ENCODE results near the gene DGLUCY. TPM values are rescaled to one million over a fixed set of nuclear protein-coding genes. Genes with fewer than 3 reads are reported as not detected.
A peak's percentile ranks its signal among the peaks of the same experiment; 100 is the strongest.
"Not testable (repeated sequence)": the region's sequence is repeated elsewhere in the genome, so short reads cannot be mapped to it uniquely, and the experiment has no call there.

The DGLUCY gene
- polyA plus RNA-seq, 1 donor = 29.4 TPM

GRCh38 chr14:91138511-91139359 lies 24.9 kb downstream of the DGLUCY start:
- DNase-seq (ENCODE audit: low read depth) = no peak

- DNase-seq (ENCODE audit: low read depth) = no peak
These were observed 25.9 kb downstream of the DGLUCY start for GRCh38 chr14:91139776-91140175.

DNA sequence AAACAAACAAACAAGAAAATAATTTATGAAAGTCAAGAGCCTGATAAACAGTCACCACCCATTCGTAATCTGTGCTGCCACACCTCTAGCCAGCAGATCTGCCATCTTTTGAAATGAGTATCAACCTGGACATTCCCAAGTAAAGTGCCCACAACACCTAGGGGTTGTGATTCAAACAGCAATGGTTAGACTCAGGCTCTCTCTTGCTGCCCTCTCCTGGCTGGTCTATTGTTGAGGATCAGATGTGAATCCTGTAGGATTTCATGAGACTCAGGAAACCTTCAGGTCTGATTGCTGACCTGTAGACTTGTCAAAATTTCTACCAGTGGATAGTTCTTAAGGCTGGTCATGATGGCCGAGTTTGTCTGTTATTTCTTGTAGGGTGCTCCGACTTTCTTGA lies 26.8 kb downstream of the DGLUCY start:
- no peak for DNase-seq (ENCODE audit: low read depth)

GRCh38 chr14:91142214-91142668 lies 28.4 kb downstream of the DGLUCY start:
- DNase-seq (ENCODE audit: low read depth) = no peak

DNA sequence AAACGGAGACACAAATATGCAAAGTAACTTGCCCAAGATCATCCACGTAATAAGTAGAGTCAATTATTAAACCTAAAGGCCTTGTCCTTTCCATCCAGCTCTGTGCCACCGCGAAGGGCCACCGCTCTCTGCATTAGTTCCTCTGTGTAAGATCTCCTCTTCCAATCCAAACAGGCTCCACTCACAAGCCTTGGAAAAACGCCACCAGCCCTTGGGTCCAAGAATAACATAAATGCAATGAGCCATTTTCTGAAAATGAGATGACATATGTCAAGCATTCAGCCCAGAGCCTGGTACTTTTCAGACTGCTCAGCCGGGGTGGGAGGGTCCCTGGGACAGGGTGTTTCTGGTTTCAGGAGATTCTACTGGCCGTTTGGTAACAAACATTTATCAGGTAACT lies 30.0 kb downstream of the DGLUCY start:
- DNase-seq (ENCODE audit: low read depth) = no peak

DNA sequence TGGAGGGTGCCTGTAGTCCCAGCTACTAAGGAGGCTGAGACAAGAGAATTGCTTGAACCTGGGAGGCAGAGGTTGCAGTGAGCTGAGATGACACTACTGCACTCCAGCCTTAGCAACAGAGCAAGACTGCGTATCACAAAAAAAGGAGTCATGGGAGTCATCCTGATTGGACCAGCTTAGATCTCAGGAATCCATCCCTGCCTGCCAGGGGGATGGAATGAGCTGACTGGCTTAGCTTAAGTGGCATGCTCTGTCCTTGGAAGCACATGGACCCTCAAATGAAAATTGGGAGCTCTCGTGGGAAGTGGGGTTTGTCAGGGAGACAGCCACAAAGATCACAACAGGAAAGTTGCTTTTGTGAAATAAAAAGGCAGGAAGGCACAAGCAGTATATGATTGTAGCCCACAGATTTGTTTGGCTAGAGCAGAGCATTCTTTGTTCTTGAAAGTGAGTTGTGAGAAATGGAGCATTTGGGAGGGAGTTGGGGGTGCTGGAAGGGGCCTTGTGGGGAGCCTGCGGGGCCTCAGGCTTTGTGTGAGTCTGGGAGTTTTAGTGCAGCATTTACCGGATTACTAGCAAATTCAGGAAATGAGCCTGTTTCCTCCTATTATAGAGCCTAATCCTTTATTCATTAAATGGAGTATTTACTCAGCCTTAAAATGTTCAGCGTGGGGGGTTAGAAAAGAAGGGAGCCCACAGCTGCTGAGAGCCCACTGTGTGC lies 30.7 kb downstream of the DGLUCY start:
- DNase-seq (ENCODE audit: low read depth) = no peak

- DNase-seq (ENCODE audit: low read depth) = no peak
These were observed 31.7 kb downstream of the DGLUCY start for GRCh38 chr14:91145391-91146160.

DNA sequence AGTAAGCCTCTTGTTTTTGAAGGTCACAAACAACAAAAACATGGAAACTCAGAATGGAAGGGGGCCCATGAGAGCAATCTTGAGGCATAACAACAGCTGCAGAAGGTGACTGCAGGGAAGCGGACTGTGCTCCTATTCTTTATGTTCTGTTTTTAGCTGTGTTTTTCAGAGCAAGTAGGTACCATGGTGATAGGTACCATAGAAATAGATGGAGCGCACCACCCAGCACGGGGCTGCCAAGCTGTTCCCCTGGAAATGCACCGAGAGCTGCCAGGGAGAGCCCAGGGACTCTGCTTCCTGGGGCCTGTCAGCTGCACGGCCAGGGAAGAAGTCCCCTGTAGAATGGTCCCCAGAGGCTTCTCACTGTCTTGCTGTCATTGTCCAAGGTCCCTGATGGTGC lies 32.8 kb downstream of the DGLUCY start:
- no peak for DNase-seq (ENCODE audit: low read depth)

DNA sequence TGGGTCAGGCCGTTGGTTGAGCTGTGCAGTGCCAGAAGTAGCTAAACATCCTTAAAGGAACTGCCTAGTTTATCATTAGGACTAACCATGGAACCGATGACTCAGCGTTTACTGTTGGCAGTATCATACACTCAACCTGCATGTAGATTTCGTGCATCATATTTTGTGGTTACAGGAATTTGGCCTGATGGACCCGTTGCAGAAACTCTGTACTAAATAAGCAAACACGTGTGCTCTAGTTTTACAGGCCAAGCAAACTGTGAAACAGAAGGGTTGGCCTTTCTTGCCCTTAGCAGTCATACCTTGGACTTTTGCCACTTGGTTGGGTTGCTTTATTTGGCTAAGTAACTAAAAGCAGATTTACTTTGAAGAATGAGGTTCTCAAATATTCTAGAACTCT lies 35.6 kb downstream of the DGLUCY start:
- DNase-seq (ENCODE audit: low read depth) = peak; percentile 19

GRCh38 chr14:91152499-91152898 lies 38.6 kb downstream of the DGLUCY start:
- no peak for DNase-seq (ENCODE audit: low read depth)

- no peak for DNase-seq (ENCODE audit: low read depth)
These were observed 39.5 kb downstream of the DGLUCY start for GRCh38 chr14:91153360-91153759.

GRCh38 chr14:91154851-91155625 lies 41.2 kb downstream of the DGLUCY start:
- DNase-seq (ENCODE audit: low read depth) = no peak

DNA sequence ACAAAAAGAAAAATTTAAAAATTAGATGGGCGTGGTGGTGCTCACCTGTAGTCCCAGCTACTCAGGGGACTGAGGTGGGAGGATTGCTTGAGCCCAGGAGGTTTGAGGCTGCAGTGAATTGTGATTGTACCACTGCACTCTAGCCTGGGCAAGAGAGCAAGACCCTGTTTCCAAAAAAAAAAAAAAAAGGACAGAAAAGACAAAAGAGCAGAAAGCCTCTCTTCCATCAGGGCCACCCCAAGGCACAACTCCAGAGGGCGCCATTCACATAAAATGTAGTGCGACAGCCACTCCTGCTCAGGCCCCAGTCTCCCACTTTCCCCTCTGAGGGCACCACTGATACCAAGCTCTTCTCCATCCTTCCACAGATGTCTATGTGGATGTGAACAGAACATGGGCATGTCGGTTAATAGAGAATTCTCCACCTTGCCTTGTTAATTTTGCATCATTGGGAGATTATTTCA lies 41.8 kb downstream of the DGLUCY start:
- no peak for DNase-seq (ENCODE audit: low read depth)

GRCh38 chr14:91156142-91156666 lies 42.3 kb downstream of the DGLUCY start:
- DNase-seq (ENCODE audit: low read depth) = not testable (repeated sequence)

GRCh38 chr14:91156877-91157276 lies 43.0 kb downstream of the DGLUCY start:
- not testable (repeated sequence) for DNase-seq (ENCODE audit: low read depth)

- DNase-seq (ENCODE audit: low read depth) = no peak
These were observed 44.4 kb downstream of the DGLUCY start for GRCh38 chr14:91158091-91158790.

DNA sequence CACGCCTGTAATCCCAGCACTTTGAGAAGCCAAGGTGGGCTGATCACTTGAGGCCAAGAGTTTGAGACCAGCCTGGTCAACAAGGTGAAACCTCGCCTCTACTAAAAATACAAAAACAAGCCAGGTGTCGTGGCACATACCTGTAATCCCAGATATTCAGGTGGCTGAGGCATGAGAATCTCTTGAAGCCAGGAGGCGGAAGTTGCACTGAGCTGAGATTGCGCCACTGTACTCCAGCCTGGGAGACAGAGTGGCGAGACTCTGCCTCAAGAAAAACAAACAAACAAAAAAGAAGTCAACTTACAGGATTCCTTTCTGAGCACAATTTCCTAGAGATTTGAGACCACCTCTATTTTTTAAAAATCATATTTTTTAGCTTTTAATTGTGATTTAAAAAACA lies 45.3 kb downstream of the DGLUCY start:
- DNase-seq (ENCODE audit: low read depth) = no peak

GRCh38 chr14:91159906-91160305 lies 46.0 kb downstream of the DGLUCY start:
- DNase-seq (ENCODE audit: low read depth) = no peak

- no peak for DNase-seq (ENCODE audit: low read depth)
These were observed 49.4 kb downstream of the DGLUCY start for GRCh38 chr14:91163316-91163715.

- no peak for DNase-seq (ENCODE audit: low read depth)
These were observed 50.8 kb downstream of the DGLUCY start for GRCh38 chr14:91164676-91165075.

Data from forelimb muscle (tissue), 1 donor.